Measurements from ENCODE around the gene KAZN.
"Not testable (repeated sequence)": the region's sequence is repeated elsewhere in the genome, so short reads cannot be mapped to it uniquely, and the experiment has no call there.

The KAZN gene

GRCh38 chr1:14946684-14947238 lies 348.3 kb downstream of the KAZN start:
- no peak for DNase-seq

GRCh38 chr1:14947421-14947820 lies 348.9 kb downstream of the KAZN start:
- DNase-seq = no peak

- no peak for DNase-seq
Measured at GRCh38 chr1:14948112-14948652, 349.7 kb downstream of the KAZN start.

- no peak for DNase-seq
Measured at GRCh38 chr1:14949270-14949835, 350.9 kb downstream of the KAZN start.

GRCh38 chr1:14949836-14950713 lies 351.6 kb downstream of the KAZN start:
- no peak for DNase-seq

- DNase-seq = no peak
Measured at GRCh38 chr1:14951766-14952165, 353.3 kb downstream of the KAZN start.

GRCh38 chr1:14952626-14953314 lies 354.3 kb downstream of the KAZN start:
- no peak for DNase-seq

GRCh38 chr1:14954210-14954609 lies 355.7 kb downstream of the KAZN start:
- DNase-seq = no peak

- DNase-seq = no peak
Measured at GRCh38 chr1:14954930-14955329, 356.4 kb downstream of the KAZN start.

GRCh38 chr1:14955402-14955801 lies 356.9 kb downstream of the KAZN start:
- DNase-seq = no peak

GRCh38 chr1:14955976-14956375 lies 357.5 kb downstream of the KAZN start:
- no peak for DNase-seq

- no peak for DNase-seq
Measured at GRCh38 chr1:14956579-14957195, 358.2 kb downstream of the KAZN start.

GRCh38 chr1:14957375-14958098 lies 359.1 kb downstream of the KAZN start:
- no peak for DNase-seq

GRCh38 chr1:14958249-14959058 lies 360.0 kb downstream of the KAZN start:
- no peak for DNase-seq

- DNase-seq = no peak
Measured at GRCh38 chr1:14959059-14959694, 360.7 kb downstream of the KAZN start.

GRCh38 chr1:14961661-14962267 lies 363.3 kb downstream of the KAZN start:
- DNase-seq = no peak

- no peak for DNase-seq
Measured at GRCh38 chr1:14962407-14962806, 363.9 kb downstream of the KAZN start.

GRCh38 chr1:14963791-14964710 lies 365.6 kb downstream of the KAZN start:
- DNase-seq = not testable (repeated sequence)

GRCh38 chr1:14964711-14965055 lies 366.2 kb downstream of the KAZN start:
- DNase-seq = no peak
